ENCODE data around the gene ACHE.

- no peak for TF ChIP-seq SIN3A (IDR thresholded peaks at IDR 0.05; ENCODE audit: borderline replicate concordance, insufficient read depth, low read depth, low read length)
- TF ChIP-seq CTCF (IDR thresholded peaks at IDR 0.05) = no peak
- TF ChIP-seq REST (IDR thresholded peaks at IDR 0.05; ENCODE audit: insufficient read depth in 1 of 2, low read depth in 2 of 2, low read length in 1 of 2) = no peak
- TF ChIP-seq TCF7L2 (IDR thresholded peaks at IDR 0.05; ENCODE audit: low read depth, low read length) = no peak
Measured at GRCh38 chr7:100880645-100881044, 15.0 kb downstream of the ACHE start.
